Immature natural killer cell (primary cell): ENCODE measurements around the gene ASB13. TPM values are rescaled to one million over a fixed set of nuclear protein-coding genes. Genes with fewer than 3 reads are reported as not detected.

Experiments
- DNase-seq, 3 donors: peaks; one replicate each; pipeline ENCODE4 v3.0.0; 2022; ENCODE audit warnings: mixed read lengths in 1 of 3
- H3K27ac Mint-ChIP-seq, 6 donors: one replicate each; pipeline ENCODE4 v1.8.0; 2020; ENCODE audit warnings: mixed read lengths in 6 of 6, mild to moderate bottlenecking in 5 of 6, inconsistent platforms in 4 of 6, moderate library complexity in 3 of 6
- H3K27me3 Mint-ChIP-seq, 3 donors: one replicate each; pipeline ENCODE4 v1.8.0; 2020 to 2021; ENCODE audit warnings: low read depth in 3 of 3, mild to moderate bottlenecking in 3 of 3, mixed read lengths in 3 of 3, moderate library complexity in 3 of 3, inconsistent platforms in 1 of 3
- H3K36me3 Mint-ChIP-seq, 3 donors: one replicate each; pipeline ENCODE4 v1.8.0; 2020; ENCODE audit warnings: mixed read lengths in 3 of 3, inconsistent platforms in 2 of 3, mild to moderate bottlenecking in 2 of 3
- H3K4me1 Mint-ChIP-seq, 2 donors: one replicate each; pipeline ENCODE4 v1.8.0; 2020; ENCODE audit warnings: inconsistent platforms in 2 of 2, mild to moderate bottlenecking in 2 of 2, mixed read lengths in 2 of 2, moderate library complexity in 1 of 2
- H3K4me3 Mint-ChIP-seq, 5 donors: one replicate each; pipeline ENCODE4 v1.8.0; 2020; ENCODE audit warnings: mild to moderate bottlenecking in 5 of 5, mixed read lengths in 5 of 5, inconsistent platforms in 3 of 5, moderate library complexity in 3 of 5
- H3K9me3 Mint-ChIP-seq, 6 donors: one replicate each; pipeline ENCODE4 v1.8.0; 2020; ENCODE audit warnings: mild to moderate bottlenecking in 6 of 6, mixed read lengths in 6 of 6, inconsistent platforms in 4 of 6, moderate library complexity in 3 of 6
- polyA plus RNA-seq, 3 donors: library from polyadenylated mRNA; unstranded; fragments of 300-500 nt; fragmentation: Illumina TruSeq; gene quantifications; one replicate each; pipeline ENCODE4 v1.2.3, GENCODE V29; 2021

ASB13 gene
- polyA plus RNA-seq, 3 donors from 2014 or later = 2.8 to 4.1 TPM; not detected in 1

- H3K27me3 Mint-ChIP-seq = peaks cover 0 to 5% (median 2%) of the 10 kb centered on the region in 3 donors
- no peak overlapping the region for H3K27ac Mint-ChIP-seq
- H3K4me1 Mint-ChIP-seq = no peaks in the 10 kb centered on the region
- no peak overlapping the region for H3K4me3 Mint-ChIP-seq
- peaks cover 0 to 5% (median 0%) of the 10 kb centered on the region in 3 donors for H3K36me3 Mint-ChIP-seq
- no peak for DNase-seq
- no peaks in the 10 kb centered on the region for H3K9me3 Mint-ChIP-seq
Measured at GRCh38 chr10:5648494-5649457, 17.6 kb downstream of the ASB13 start.

- DNase-seq = no peak
- Mint-ChIP-seq H3K27ac (no peak overlapping the region), H3K4me1 (no peaks in the 10 kb centered on the region), H3K9me3 (no peaks in the 10 kb centered on the region), H3K36me3 (peaks cover 0 to 5% (median 0%) of the 10 kb centered on the region in 3 donors), H3K27me3 (peaks cover 0 to 2% (median 2%) of the 10 kb centered on the region in 3 donors), H3K4me3 (no peak overlapping the region)
Measured at GRCh38 chr10:5647507-5648240, 18.7 kb downstream of the ASB13 start.

GRCh38 chr10:5645944-5646617 is 20.3 kb downstream of the ASB13 start:
- no peak for DNase-seq
- Mint-ChIP-seq H3K27ac (no peak overlapping the region), H3K4me3 (no peak overlapping the region), H3K36me3 (peaks cover 0 to 5% (median 0%) of the 10 kb centered on the region in 3 donors), H3K4me1 (no peaks in the 10 kb centered on the region), H3K9me3 (no peaks in the 10 kb centered on the region), H3K27me3 (peaks cover 0 to 2% (median 2%) of the 10 kb centered on the region in 3 donors)

- Mint-ChIP-seq H3K4me1 (no peaks in the 10 kb centered on the region), H3K27ac (peak overlapping the region in 1 of 6 donors; percentile 45), H3K4me3 (no peak overlapping the region), H3K9me3 (no peaks in the 10 kb centered on the region), H3K36me3 (peaks cover 0 to 5% (median 0%) of the 10 kb centered on the region in 3 donors), H3K27me3 (peaks cover 0 to 2% (median 2%) of the 10 kb centered on the region in 3 donors)
- DNase-seq = no peak
Measured at GRCh38 chr10:5645375-5645774, 21.0 kb downstream of the ASB13 start.

- DNase-seq = no peak
- H3K4me3 Mint-ChIP-seq = no peak overlapping the region
- peak overlapping the region in 1 of 6 donors; percentile 0 for H3K27ac Mint-ChIP-seq
- no peaks in the 10 kb centered on the region for H3K4me1 Mint-ChIP-seq
- H3K36me3 Mint-ChIP-seq = peaks cover 0 to 2% (median 0%) of the 10 kb centered on the region in 3 donors
- no peaks in the 10 kb centered on the region for H3K9me3 Mint-ChIP-seq
- peaks cover 0 to 2% (median 0%) of the 10 kb centered on the region in 3 donors for H3K27me3 Mint-ChIP-seq
Measured at GRCh38 chr10:5644930-5645329, 21.5 kb downstream of the ASB13 start.

- no peak overlapping the region for H3K4me3 Mint-ChIP-seq
- H3K27me3 Mint-ChIP-seq = peaks cover 0 to 2% (median 0%) of the 10 kb centered on the region in 3 donors
- H3K9me3 Mint-ChIP-seq = no peaks in the 10 kb centered on the region
- no peak overlapping the region for H3K27ac Mint-ChIP-seq
- no peaks in the 10 kb centered on the region for H3K4me1 Mint-ChIP-seq
- H3K36me3 Mint-ChIP-seq = no peaks in the 10 kb centered on the region
- no peak for DNase-seq
Measured at GRCh38 chr10:5643346-5644067, 22.9 kb downstream of the ASB13 start.

GRCh38 chr10:5641501-5641900 is 24.9 kb downstream of the ASB13 start:
- Mint-ChIP-seq H3K27ac (no peak overlapping the region), H3K4me1 (no peaks in the 10 kb centered on the region), H3K9me3 (no peaks in the 10 kb centered on the region)

GRCh38 chr10:5640501-5640900 is 25.9 kb downstream of the ASB13 start:
- H3K9me3 Mint-ChIP-seq = no peaks in the 10 kb centered on the region
- H3K4me1 Mint-ChIP-seq = no peaks in the 10 kb centered on the region
- no peak overlapping the region for H3K27ac Mint-ChIP-seq
- peaks cover 0 to 1% (median 0%) of the 10 kb centered on the region in 3 donors for H3K27me3 Mint-ChIP-seq
- no peak overlapping the region for H3K4me3 Mint-ChIP-seq
- no peak for DNase-seq
- H3K36me3 Mint-ChIP-seq = no peaks in the 10 kb centered on the region

More at GRCh38 chr10:5641501-5641900, 24.9 kb downstream of the ASB13 start:
- no peak for DNase-seq
- no peaks in the 10 kb centered on the region for H3K36me3 Mint-ChIP-seq
- H3K4me3 Mint-ChIP-seq = no peak overlapping the region
- H3K27me3 Mint-ChIP-seq = peaks cover 0 to 2% (median 0%) of the 10 kb centered on the region in 3 donors

GRCh38 chr10:5640036-5640435 is 26.4 kb downstream of the ASB13 start:
- Mint-ChIP-seq H3K9me3 (no peaks in the 10 kb centered on the region), H3K4me1 (no peaks in the 10 kb centered on the region), H3K4me3 (no peak overlapping the region), H3K27me3 (no peaks in the 10 kb centered on the region), H3K36me3 (no peaks in the 10 kb centered on the region), H3K27ac (no peak overlapping the region)
- no peak for DNase-seq

- Mint-ChIP-seq H3K27me3 (peaks cover 0 to 2% (median 0%) of the 10 kb centered on the region in 3 donors), H3K27ac (no peak overlapping the region), H3K4me3 (no peak overlapping the region), H3K9me3 (no peaks in the 10 kb centered on the region), H3K4me1 (no peaks in the 10 kb centered on the region), H3K36me3 (no peaks in the 10 kb centered on the region)
- no peak for DNase-seq
Measured at GRCh38 chr10:5639066-5639465, 27.3 kb downstream of the ASB13 start.

- peaks cover 0 to 2% (median 0%) of the 10 kb centered on the region in 3 donors for H3K27me3 Mint-ChIP-seq
- no peaks in the 10 kb centered on the region for H3K36me3 Mint-ChIP-seq
- H3K4me3 Mint-ChIP-seq = no peak overlapping the region
- no peak for DNase-seq
- no peaks in the 10 kb centered on the region for H3K9me3 Mint-ChIP-seq
- H3K4me1 Mint-ChIP-seq = no peaks in the 10 kb centered on the region
- no peak overlapping the region for H3K27ac Mint-ChIP-seq
Measured at GRCh38 chr10:5638494-5638893, 27.9 kb downstream of the ASB13 start.

GRCh38 chr10:5634918-5635317 is 31.5 kb downstream of the ASB13 start:
- H3K27me3 Mint-ChIP-seq = peaks cover 0 to 3% (median 1%) of the 10 kb centered on the region in 3 donors
- H3K9me3 Mint-ChIP-seq = no peaks in the 10 kb centered on the region
- no peak overlapping the region for H3K4me3 Mint-ChIP-seq
- H3K4me1 Mint-ChIP-seq = peaks cover 0 to under 1% of the 10 kb centered on the region in 2 donors
- H3K36me3 Mint-ChIP-seq = no peaks in the 10 kb centered on the region
- H3K27ac Mint-ChIP-seq = no peak overlapping the region
- DNase-seq = no peak

- Mint-ChIP-seq H3K4me3 (no peak overlapping the region), H3K4me1 (peaks cover 3 to 14% of the 10 kb centered on the region in 2 donors), H3K36me3 (no peaks in the 10 kb centered on the region), H3K27me3 (peaks cover 0 to 8% (median 3%) of the 10 kb centered on the region in 3 donors), H3K9me3 (no peaks in the 10 kb centered on the region), H3K27ac (no peak overlapping the region)
- DNase-seq = no peak
Measured at GRCh38 chr10:5633166-5633749, 33.1 kb downstream of the ASB13 start.
